ENCODE measurements around the gene ACSL3. TPM values are rescaled to one million over a fixed set of nuclear protein-coding genes. Genes with fewer than 3 reads are reported as not detected.

ACSL3 gene
- total RNA-seq, 2 donors from 2014 or later: 77.1 to 124 TPM

GRCh38 chr2:222909286-222909685, 48.5 kb downstream of the ACSL3 start:
- Histone ChIP-seq H3K4me1 (replicated peaks) (peaks cover 1% of the 10 kb centered on the region), H3K27me3 (replicated peaks; ENCODE audit: insufficient read depth) (no peaks in the 10 kb centered on the region), H3K9me3 (no peaks in the 10 kb centered on the region), H3K27ac (no peak overlapping the region), H3K4me3 (no peak overlapping the region), H3K36me3 (no peaks in the 10 kb centered on the region)
- no peak for TF ChIP-seq POLR2A (IDR thresholded peaks at IDR 0.05)
- no peak for TF ChIP-seq POLR2AphosphoS5 (IDR thresholded peaks at IDR 0.05)
- no peak for TF ChIP-seq CTCF (IDR thresholded peaks at IDR 0.05)
- intact Hi-C loops (cut with DNase I): loop anchor here (5.0 kb wide), 1 partner anchor 207 kb away; no protein-coding TSS in a partner anchor
- 95% methylated on average over 3 of the region's 3 CpGs for WGBS
- no peak for DNase-seq (ENCODE audit: low spot score)

GRCh38 chr2:222912117-222912516, 51.3 kb downstream of the ACSL3 start:
- Histone ChIP-seq H3K4me1 (replicated peaks) (peaks cover 4% of the 10 kb centered on the region), H3K9me3 (no peaks in the 10 kb centered on the region), H3K36me3 (no peaks in the 10 kb centered on the region), H3K27me3 (replicated peaks; ENCODE audit: insufficient read depth) (no peaks in the 10 kb centered on the region), H3K27ac (no peak overlapping the region), H3K4me3 (no peak overlapping the region)
- WGBS: 61% methylated on average over 2 of the region's 2 CpGs
- DNase-seq (ENCODE audit: low spot score): no peak
- intact Hi-C loops (cut with DNase I): no loop called here
- TF ChIP-seq CTCF (IDR thresholded peaks at IDR 0.05) (no peak), POLR2A (IDR thresholded peaks at IDR 0.05) (no peak), POLR2AphosphoS5 (IDR thresholded peaks at IDR 0.05) (no peak)

- no peaks in the 10 kb centered on the region for H3K9me3 ChIP-seq
- no peaks in the 10 kb centered on the region for H3K27me3 ChIP-seq (replicated peaks; ENCODE audit: insufficient read depth)
- WGBS: 71% methylated on average over 3 of the region's 3 CpGs
- H3K4me3 ChIP-seq: no peak overlapping the region
- intact Hi-C loops (cut with DNase I): no loop called here
- peaks cover 4% of the 10 kb centered on the region for H3K4me1 ChIP-seq (replicated peaks)
- H3K27ac ChIP-seq: no peak overlapping the region
- TF ChIP-seq POLR2AphosphoS5 (IDR thresholded peaks at IDR 0.05) (no peak), CTCF (IDR thresholded peaks at IDR 0.05) (no peak), POLR2A (IDR thresholded peaks at IDR 0.05) (no peak)
- no peak for DNase-seq (ENCODE audit: low spot score)
- H3K36me3 ChIP-seq: no peaks in the 10 kb centered on the region
Observed at GRCh38 chr2:222912776-222913175, 51.9 kb downstream of the ACSL3 start.

GRCh38 chr2:222915092-222915957, 54.5 kb downstream of the ACSL3 start:
- H3K27ac ChIP-seq: no peak overlapping the region
- TF ChIP-seq POLR2A (IDR thresholded peaks at IDR 0.05) (no peak), CTCF (IDR thresholded peaks at IDR 0.05) (peak in 3 of 4 experiments; percentile 27 to 47 (median 35)), POLR2AphosphoS5 (IDR thresholded peaks at IDR 0.05) (no peak)
- H3K27me3 ChIP-seq (replicated peaks; ENCODE audit: insufficient read depth): no peaks in the 10 kb centered on the region
- 62% methylated on average over 7 of the region's 7 CpGs for WGBS
- intact Hi-C loops (cut with DNase I): no loop called here
- H3K9me3 ChIP-seq: no peaks in the 10 kb centered on the region
- no peak overlapping the region for H3K4me3 ChIP-seq
- H3K36me3 ChIP-seq: peaks cover 0 to 2% of the 10 kb centered on the region in 2 donors
- peaks cover 4% of the 10 kb centered on the region for H3K4me1 ChIP-seq (replicated peaks)
- DNase-seq (ENCODE audit: low spot score): no peak

All from prostate gland (tissue), 2 donors.